Measurements from ENCODE around the gene MUS81. TPM values are rescaled to one million over a fixed set of nuclear protein-coding genes. Genes with fewer than 3 reads are reported as not detected.

Gene MUS81
- total RNA-seq, 2 experiments from 2014 or later = 102 to 130 TPM

GRCh38 chr11:65915101-65915820 lies 55.0 kb downstream of the MUS81 start:
- intact Hi-C loops (cut with micrococcal nuclease; ENCODE audit: unreplicated experiment) = no loop called here
- Histone ChIP-seq H3K4me1 (ENCODE audit: insufficient read depth, low read length, poor library complexity, severe bottlenecking) (peaks cover 15% of the 10 kb centered on the region), H3K4me3 (ENCODE audit: low read depth, low read length, poor library complexity, severe bottlenecking) (no peak overlapping the region), H3K9me2 (ENCODE audit: insufficient read depth, low read length) (no peaks in the 10 kb centered on the region), H3K79me2 (ENCODE audit: insufficient read depth, low read depth, low read length) (peaks cover 11% of the 10 kb centered on the region; the same call in 1 of the 2 replicates), H3K9me3 (ENCODE audit: low read length) (no peaks in the 10 kb centered on the region), H2AFZ (ENCODE audit: low read length) (no peak overlapping the region), H3K27ac (ENCODE audit: low read depth, low read length, poor library complexity, severe bottlenecking) (no peak overlapping the region), H4K20me1 (ENCODE audit: insufficient read depth, low read length) (no peaks in the 10 kb centered on the region), H3K36me3 (ENCODE audit: insufficient read depth, low read length) (no peaks in the 10 kb centered on the region), H3K4me2 (ENCODE audit: low read length) (no peak overlapping the region)
- TF ChIP-seq EZH2phosphoT487 (IDR thresholded peaks at IDR 0.05; ENCODE audit: borderline replicate concordance, low read depth, low read length) (no peak), CTCF (conservative IDR thresholded peaks at IDR 0.05; ENCODE audit: low read length) (no peak)
- ChIA-PET CTCF (ENCODE audit: unreplicated experiment) (no interaction called here), POLR2A (interaction anchor here (1.0 kb wide), 1 partner anchor 27 kb away, joined by 6 read pairs; the partner anchor contains the start of gene FIBP)
- no TSS peak for BruUV-seq (replicated peaks)
- no peak for DNase-seq (ENCODE audit: low spot score)

- TF ChIP-seq EZH2phosphoT487 (IDR thresholded peaks at IDR 0.05; ENCODE audit: borderline replicate concordance, low read depth, low read length) (no peak), CTCF (conservative IDR thresholded peaks at IDR 0.05; ENCODE audit: low read length) (no peak)
- no peaks in the 10 kb centered on the region for H3K36me3 ChIP-seq (ENCODE audit: insufficient read depth, low read length)
- H2AFZ ChIP-seq (ENCODE audit: low read length) = no peak overlapping the region
- peaks cover 21% of the 10 kb centered on the region for H3K4me1 ChIP-seq (ENCODE audit: insufficient read depth, low read length, poor library complexity, severe bottlenecking)
- H3K79me2 ChIP-seq (ENCODE audit: insufficient read depth, low read depth, low read length) = peaks cover 11% of the 10 kb centered on the region; the same call in 1 of the 2 replicates
- DNase-seq (ENCODE audit: low spot score) = no peak
- no peaks in the 10 kb centered on the region for H3K9me3 ChIP-seq (ENCODE audit: low read length)
- H3K9me2 ChIP-seq (ENCODE audit: insufficient read depth, low read length) = no peaks in the 10 kb centered on the region
- no TSS peak for BruUV-seq (replicated peaks)
- no peak overlapping the region for H3K4me2 ChIP-seq (ENCODE audit: low read length)
- POLR2A ChIA-PET = interaction anchor here (1.0 kb wide), 1 partner anchor 28 kb away, joined by 6 read pairs; the partner anchor contains the start of gene FIBP
- intact Hi-C loops (cut with micrococcal nuclease; ENCODE audit: unreplicated experiment) = no loop called here
- CTCF ChIA-PET (ENCODE audit: unreplicated experiment) = no interaction called here
- no peak overlapping the region for H3K27ac ChIP-seq (ENCODE audit: low read depth, low read length, poor library complexity, severe bottlenecking)
- no peaks in the 10 kb centered on the region for H4K20me1 ChIP-seq (ENCODE audit: insufficient read depth, low read length)
- no peak overlapping the region for H3K4me3 ChIP-seq (ENCODE audit: low read depth, low read length, poor library complexity, severe bottlenecking)
These were observed 55.6 kb downstream of the MUS81 start for GRCh38 chr11:65915821-65916251.

Other genes starting within 250 kb of the MUS81 start
- gene MAP3K11, start 246.2 kb upstream of the MUS81 start, total RNA-seq (2014; rRNA removed; shearing (Covaris generic)) = 32.0 and 33.4 TPM in 2 replicates
- 50.6 and 53.2 TPM in 2 replicates for gene MAP3K11, start 246.2 kb upstream of the MUS81 start, total RNA-seq (2022)
- 29.9 and 36.2 TPM in 2 replicates for gene PCNX3, start 244.7 kb upstream of the MUS81 start, total RNA-seq (2014; rRNA removed; shearing (Covaris generic))
- 66.7 and 70.7 TPM in 2 replicates for gene PCNX3, start 244.7 kb upstream of the MUS81 start, total RNA-seq (2022)
- 57.6 and 95.4 TPM in 2 replicates for gene SIPA1, start 222.3 kb upstream of the MUS81 start, total RNA-seq (2014; rRNA removed; shearing (Covaris generic))
- 156 and 160 TPM in 2 replicates for gene SIPA1, start 222.3 kb upstream of the MUS81 start, total RNA-seq (2022)
- 40.4 and 48.0 TPM in 2 replicates for gene RELA, start 197.5 kb upstream of the MUS81 start, total RNA-seq (2014; rRNA removed; shearing (Covaris generic))
- 78.9 and 82.5 TPM in 2 replicates for gene RELA, start 197.5 kb upstream of the MUS81 start, total RNA-seq (2022)
- gene KAT5, start 148.2 kb upstream of the MUS81 start, total RNA-seq (2014; rRNA removed; shearing (Covaris generic)) = 87.9 and 97.1 TPM in 2 replicates
- gene KAT5, start 148.2 kb upstream of the MUS81 start, total RNA-seq (2022) = 79.9 and 82.1 TPM in 2 replicates
- gene RNASEH2C, start 139.6 kb upstream of the MUS81 start, total RNA-seq (2014; rRNA removed; shearing (Covaris generic)) = 92.7 and 99.1 TPM in 2 replicates
- gene RNASEH2C, start 139.6 kb upstream of the MUS81 start, total RNA-seq (2022) = 79.1 and 100 TPM in 2 replicates
- gene AP5B1, start 79.5 kb upstream of the MUS81 start, total RNA-seq (2014; rRNA removed; shearing (Covaris generic)) = 10.2 and 12.9 TPM in 2 replicates
- 23.9 and 25.6 TPM in 2 replicates for gene AP5B1, start 79.5 kb upstream of the MUS81 start, total RNA-seq (2022)
- 0.15 TPM in 1 of 2 replicates, not detected in the other for gene OVOL1, start 73.4 kb upstream of the MUS81 start, total RNA-seq (2014; rRNA removed; shearing (Covaris generic))
- not detected in 2 replicates for gene OVOL1, start 73.4 kb upstream of the MUS81 start, total RNA-seq (2022)
- not detected in 2 replicates for gene SNX32, start 26.5 kb upstream of the MUS81 start, total RNA-seq (2014; rRNA removed; shearing (Covaris generic))
- not detected in 2 replicates for gene SNX32, start 26.5 kb upstream of the MUS81 start, total RNA-seq (2022)
- 1,019 and 1,146 TPM in 2 replicates for gene CFL1, start 2.3 kb upstream of the MUS81 start, total RNA-seq (2014; rRNA removed; shearing (Covaris generic))
- 1,064 and 1,119 TPM in 2 replicates for gene CFL1, start 2.3 kb upstream of the MUS81 start, total RNA-seq (2022)
- 6.1 and 7.2 TPM in 2 replicates for gene EFEMP2, start 12.4 kb downstream of the MUS81 start, total RNA-seq (2014; rRNA removed; shearing (Covaris generic))
- gene EFEMP2, start 12.4 kb downstream of the MUS81 start, total RNA-seq (2022) = 7.6 and 8.9 TPM in 2 replicates
- not detected in 2 replicates for gene CTSW, start 19.4 kb downstream of the MUS81 start, total RNA-seq (2014; rRNA removed; shearing (Covaris generic))
- not detected in 2 replicates for gene CTSW, start 19.4 kb downstream of the MUS81 start, total RNA-seq (2022)
- gene FIBP, start 28.0 kb downstream of the MUS81 start, total RNA-seq (2014; rRNA removed; shearing (Covaris generic)) = 133 and 184 TPM in 2 replicates
- 89.4 and 97.3 TPM in 2 replicates for gene FIBP, start 28.0 kb downstream of the MUS81 start, total RNA-seq (2022)
- gene CCDC85B, start 30.2 kb downstream of the MUS81 start, total RNA-seq (2014; rRNA removed; shearing (Covaris generic)) = 72.7 and 76.7 TPM in 2 replicates
- 49.0 and 64.1 TPM in 2 replicates for gene CCDC85B, start 30.2 kb downstream of the MUS81 start, total RNA-seq (2022)
- 0.88 TPM in 1 of 2 replicates, not detected in the other for gene FOSL1, start 40.0 kb downstream of the MUS81 start, total RNA-seq (2014; rRNA removed; shearing (Covaris generic))
- 0.52 TPM in 1 of 2 replicates, not detected in the other for gene FOSL1, start 40.0 kb downstream of the MUS81 start, total RNA-seq (2022)
- 10.7 and 11.7 TPM in 2 replicates for gene C11orf68, start 58.6 kb downstream of the MUS81 start, total RNA-seq (2014; rRNA removed; shearing (Covaris generic))
- gene C11orf68, start 58.6 kb downstream of the MUS81 start, total RNA-seq (2022) = 26.2 and 28.1 TPM in 2 replicates
- gene DRAP1, start 59.0 kb downstream of the MUS81 start, total RNA-seq (2014; rRNA removed; shearing (Covaris generic)) = 93.2 and 110 TPM in 2 replicates
- 68.2 and 81.2 TPM in 2 replicates for gene DRAP1, start 59.0 kb downstream of the MUS81 start, total RNA-seq (2022)
- gene TSGA10IP, start 85.0 kb downstream of the MUS81 start, total RNA-seq (2014; rRNA removed; shearing (Covaris generic)) = not detected in 2 replicates
- gene TSGA10IP, start 85.0 kb downstream of the MUS81 start, total RNA-seq (2022) = not detected in 2 replicates
- 50.4 and 93.8 TPM in 2 replicates for gene SART1, start 101.3 kb downstream of the MUS81 start, total RNA-seq (2014; rRNA removed; shearing (Covaris generic))
- gene SART1, start 101.3 kb downstream of the MUS81 start, total RNA-seq (2022) = 55.5 and 57.8 TPM in 2 replicates
- 51.1 and 65.9 TPM in 2 replicates for gene EIF1AD, start 141.7 kb downstream of the MUS81 start, total RNA-seq (2014; rRNA removed; shearing (Covaris generic))
- gene EIF1AD, start 141.7 kb downstream of the MUS81 start, total RNA-seq (2022) = 55.5 and 63.2 TPM in 2 replicates
- 70.6 and 82.2 TPM in 2 replicates for gene BANF1, start 142.1 kb downstream of the MUS81 start, total RNA-seq (2014; rRNA removed; shearing (Covaris generic))
- 317 and 327 TPM in 2 replicates for gene BANF1, start 142.1 kb downstream of the MUS81 start, total RNA-seq (2022)
- not detected in 2 replicates for gene CST6, start 151.6 kb downstream of the MUS81 start, total RNA-seq (2014; rRNA removed; shearing (Covaris generic))
- gene CST6, start 151.6 kb downstream of the MUS81 start, total RNA-seq (2022) = not detected in 2 replicates
- gene CATSPER1, start 166.0 kb downstream of the MUS81 start, total RNA-seq (2014; rRNA removed; shearing (Covaris generic)) = not detected in 2 replicates
- not detected in 2 replicates for gene CATSPER1, start 166.0 kb downstream of the MUS81 start, total RNA-seq (2022)
- not detected in 2 replicates for gene GAL3ST3, start 188.7 kb downstream of the MUS81 start, total RNA-seq (2014; rRNA removed; shearing (Covaris generic))
- gene GAL3ST3, start 188.7 kb downstream of the MUS81 start, total RNA-seq (2022) = not detected in 2 replicates
- gene SF3B2, start 191.9 kb downstream of the MUS81 start, total RNA-seq (2014; rRNA removed; shearing (Covaris generic)) = 185 and 191 TPM in 2 replicates
- gene SF3B2, start 191.9 kb downstream of the MUS81 start, total RNA-seq (2022) = 251 and 260 TPM in 2 replicates
- gene PACS1, start 209.8 kb downstream of the MUS81 start, total RNA-seq (2014; rRNA removed; shearing (Covaris generic)) = 21.2 and 23.7 TPM in 2 replicates
- gene PACS1, start 209.8 kb downstream of the MUS81 start, total RNA-seq (2022) = 50.5 and 52.5 TPM in 2 replicates